T-helper 17 cell (primary cell): ENCODE results near the gene CTDP1. TPM values are rescaled to one million over a fixed set of nuclear protein-coding genes. Genes with fewer than 3 reads are reported as not detected.

ENCODE experiments used
- ATAC-seq: fragments of 150-1000 bp; cut with Tn5 transposase; 2 replicates; pipeline ENCODE4 v1.10.0; 2021; ENCODE audit warnings: mild to moderate bottlenecking, moderate library complexity
- DNase-seq, 3 donors: peaks; one replicate each; pipeline versions ENCODE4 v3.0.0 to v3.0.0-alpha.2; 2020 to 2021
- H3K9me3 ChIP-seq: one replicate; pipeline ENCODE4 v1.7.0; 2013; ENCODE audit warnings: low read length, mild to moderate bottlenecking; ENCODE audit not compliant: control insufficient read depth, poor library complexity, severe bottlenecking
- H3K27ac Mint-ChIP-seq: one replicate; pipeline ENCODE4 v1.8.0; 2022; ENCODE audit warnings: mild to moderate bottlenecking, moderate library complexity, mixed read lengths
- H3K27me3 Mint-ChIP-seq: one replicate; pipeline ENCODE4 v1.8.0; 2022; ENCODE audit warnings: mixed read lengths
- H3K36me3 Mint-ChIP-seq: one replicate; pipeline ENCODE4 v1.8.0; 2022; ENCODE audit warnings: low read depth, mixed read lengths
- H3K4me1 Mint-ChIP-seq: one replicate; pipeline ENCODE4 v1.8.0; 2022; ENCODE audit warnings: mild to moderate bottlenecking, mixed read lengths
- H3K4me3 Mint-ChIP-seq: one replicate; pipeline ENCODE4 v1.8.0; 2022; ENCODE audit warnings: mild to moderate bottlenecking, moderate library complexity, mixed read lengths
- total RNA-seq, 4 donors: library from RNA in 2 of 4; stranded (reverse) in 2 of 4; gene quantifications; one replicate each; pipeline ENCODE4 v1.2.3 and lab custom pipeline; 2022 to 2026

The CTDP1 gene
- total RNA-seq, 2 donors from 2014 or later, result 61.0 to 65.1 TPM

DNA sequence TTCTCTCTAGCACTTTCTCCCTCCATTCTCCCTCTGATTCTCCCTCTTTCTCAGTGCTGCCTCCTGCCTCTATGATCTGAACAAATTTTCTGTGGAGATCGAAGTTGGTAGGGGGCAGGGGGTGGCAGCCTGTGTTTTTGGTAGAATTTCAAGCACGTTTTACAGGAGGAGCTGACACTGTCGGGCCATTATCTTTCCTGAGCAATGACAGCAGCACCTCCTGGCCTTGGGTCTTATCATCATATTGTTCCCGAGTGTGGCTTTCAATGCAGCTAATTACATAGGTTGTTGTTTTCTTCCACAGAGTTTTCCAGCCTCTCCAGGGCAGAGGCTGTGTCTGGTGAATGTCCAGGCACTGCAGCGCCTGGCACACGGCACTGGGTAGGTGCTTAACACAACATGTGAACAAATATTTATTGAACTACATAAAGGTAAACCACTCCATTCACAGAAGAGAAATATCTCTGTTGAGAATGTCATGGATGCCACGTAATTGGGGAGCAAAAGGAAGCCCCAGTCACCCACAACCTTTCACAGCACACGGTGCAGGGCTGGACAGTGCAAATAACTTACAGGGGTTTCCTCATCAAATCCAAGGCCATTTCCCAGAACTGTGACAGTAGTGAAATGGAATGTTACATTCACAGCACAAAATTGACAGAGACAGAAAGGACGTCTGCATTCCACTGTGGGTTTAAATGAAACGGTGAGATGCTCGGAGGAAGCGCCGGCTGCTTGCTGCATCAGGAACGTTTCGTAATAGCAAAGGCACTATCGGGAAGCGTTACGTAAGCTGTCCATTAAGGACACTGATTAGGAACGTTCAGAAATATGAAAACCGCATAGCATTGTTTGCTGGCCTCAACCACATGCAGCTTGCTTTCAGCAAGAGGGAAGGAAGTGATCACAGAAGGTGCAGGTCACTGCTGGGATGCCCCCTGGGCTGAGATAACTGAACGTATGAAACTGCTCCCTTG lies 111.7 kb downstream of the CTDP1 start:
- Mint-ChIP-seq H3K27ac (no peak overlapping the region), H3K27me3 (peaks cover 73% of the 10 kb centered on the region), H3K4me1 (peaks cover 16% of the 10 kb centered on the region), H3K36me3 (peaks cover 5% of the 10 kb centered on the region), H3K4me3 (no peak overlapping the region)
- ATAC-seq (no peak), DNase-seq (no peak)
- H3K9me3 ChIP-seq, result no peaks in the 10 kb centered on the region

GRCh38 chr18:79792096-79792987 lies 112.7 kb downstream of the CTDP1 start:
- H3K9me3 ChIP-seq, result no peaks in the 10 kb centered on the region
- no peak for ATAC-seq
- Mint-ChIP-seq H3K4me1 (peaks cover 19% of the 10 kb centered on the region), H3K27me3 (peaks cover 73% of the 10 kb centered on the region), H3K27ac (no peak overlapping the region), H3K4me3 (no peak overlapping the region), H3K36me3 (peaks cover 7% of the 10 kb centered on the region)
- no peak for DNase-seq

- peaks cover 76% of the 10 kb centered on the region for H3K27me3 Mint-ChIP-seq
- no peak overlapping the region for H3K27ac Mint-ChIP-seq
- H3K4me1 Mint-ChIP-seq, result peaks cover 21% of the 10 kb centered on the region
- ATAC-seq (no peak), DNase-seq (no peak)
- no peak overlapping the region for H3K4me3 Mint-ChIP-seq
- peaks cover 9% of the 10 kb centered on the region for H3K36me3 Mint-ChIP-seq
- no peaks in the 10 kb centered on the region for H3K9me3 ChIP-seq
Observed at GRCh38 chr18:79792988-79793355, 113.4 kb downstream of the CTDP1 start.

DNA sequence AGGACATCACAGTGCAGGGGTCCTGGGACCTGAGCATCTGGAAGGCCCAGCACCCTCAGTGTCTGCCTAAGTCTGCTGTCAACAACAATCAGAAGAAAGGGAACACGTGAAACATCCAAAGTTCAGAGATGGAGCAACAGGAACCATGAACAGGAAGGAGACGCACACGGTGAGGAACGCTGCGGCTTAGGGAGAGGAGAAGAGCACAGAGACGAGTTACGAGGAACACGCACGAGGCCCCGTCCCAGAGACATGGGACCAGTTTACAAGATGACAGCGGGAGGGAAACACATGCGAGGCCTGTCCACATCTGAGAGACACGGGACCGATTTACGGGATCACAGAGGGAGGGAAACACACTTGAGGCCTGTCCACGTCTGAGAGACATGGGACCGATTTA lies 115.2 kb downstream of the CTDP1 start:
- H3K9me3 ChIP-seq, result no peaks in the 10 kb centered on the region
- DNase-seq (no peak), ATAC-seq (no peak)
- Mint-ChIP-seq H3K27me3 (peaks cover 80% of the 10 kb centered on the region), H3K4me1 (peaks cover 25% of the 10 kb centered on the region), H3K27ac (no peak overlapping the region), H3K36me3 (peaks cover 10% of the 10 kb centered on the region), H3K4me3 (no peak overlapping the region)

GRCh38 chr18:79795446-79795845 lies 115.8 kb downstream of the CTDP1 start:
- Mint-ChIP-seq H3K27ac (no peak overlapping the region), H3K4me1 (peaks cover 23% of the 10 kb centered on the region), H3K36me3 (peaks cover 11% of the 10 kb centered on the region), H3K27me3 (peaks cover 80% of the 10 kb centered on the region), H3K4me3 (no peak overlapping the region)
- no peak for ATAC-seq
- H3K9me3 ChIP-seq, result no peaks in the 10 kb centered on the region
- DNase-seq, result no peak

- H3K9me3 ChIP-seq, result no peaks in the 10 kb centered on the region
- no peak overlapping the region for H3K4me3 Mint-ChIP-seq
- no peak overlapping the region for H3K27ac Mint-ChIP-seq
- no peak for DNase-seq
- H3K36me3 Mint-ChIP-seq, result peaks cover 11% of the 10 kb centered on the region
- H3K4me1 Mint-ChIP-seq, result peaks cover 23% of the 10 kb centered on the region
- peaks cover 82% of the 10 kb centered on the region for H3K27me3 Mint-ChIP-seq
- no peak for ATAC-seq
Observed at GRCh38 chr18:79796016-79796415, 116.4 kb downstream of the CTDP1 start.

- Mint-ChIP-seq H3K4me1 (peaks cover 18% of the 10 kb centered on the region), H3K36me3 (peaks cover 11% of the 10 kb centered on the region), H3K27ac (no peak overlapping the region), H3K4me3 (peak overlapping the region; percentile 76), H3K27me3 (peaks cover 75% of the 10 kb centered on the region)
- H3K9me3 ChIP-seq, result no peaks in the 10 kb centered on the region
- ATAC-seq, result no peak
- DNase-seq, result no peak
Observed at GRCh38 chr18:79796531-79797405, 117.2 kb downstream of the CTDP1 start.

DNA sequence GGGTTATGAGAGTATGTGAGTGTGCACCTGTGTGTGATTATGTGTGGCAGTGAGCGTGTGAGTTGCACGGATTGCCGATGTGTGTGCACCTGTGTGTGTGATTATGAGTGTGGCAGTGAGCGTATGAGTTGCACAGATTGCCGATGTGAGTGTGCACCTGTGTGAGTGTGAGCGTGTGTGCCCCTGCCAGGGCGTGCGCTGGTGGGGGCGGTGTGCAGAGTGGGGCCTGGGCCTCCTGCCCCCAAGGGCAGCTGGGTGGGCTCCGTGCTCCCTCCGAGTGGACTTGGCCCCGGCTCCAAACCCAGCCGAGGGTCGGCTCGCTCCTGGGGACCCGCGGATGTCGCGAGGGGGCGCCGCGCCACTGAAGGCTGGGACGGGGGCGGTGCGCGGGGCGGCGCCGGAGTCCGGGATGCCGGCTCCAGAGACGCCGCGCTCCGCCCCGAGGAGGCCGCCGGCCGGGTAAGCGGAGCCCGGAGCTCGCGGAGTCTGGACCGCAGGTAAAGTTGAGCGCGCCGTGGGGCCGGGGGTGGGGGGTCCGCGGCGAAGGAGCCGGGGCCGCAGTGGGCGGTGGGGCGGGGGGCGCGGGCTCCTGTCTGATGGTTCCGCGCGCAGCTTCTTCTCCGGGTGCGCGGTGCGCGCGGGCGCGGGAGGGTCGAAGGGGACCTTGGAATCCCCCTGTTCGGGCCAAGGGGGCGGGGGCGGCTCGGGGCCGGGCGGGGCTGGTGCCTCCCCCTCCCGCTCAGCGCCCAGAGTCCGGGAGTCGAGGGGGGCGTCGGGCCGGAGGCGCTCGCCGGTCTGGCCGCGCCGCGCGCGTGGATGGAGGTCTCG lies 118.1 kb downstream of the CTDP1 start, which contains the start of gene KCNG2:
Gene KCNG2, plus strand, starts transcription at position 421 of the 828 bp plus-strand sequence. CDS start 65,730 bp downstream, outside the sequence.
- Mint-ChIP-seq H3K4me3 (peak within 1 kb of the TSS; percentile 76), H3K27me3 (peaks cover 65% of the 10 kb centered on the region), H3K27ac (no peak within 1 kb of the TSS), H3K36me3 (peaks cover 11% of the 10 kb centered on the region), H3K4me1 (peaks cover 15% of the 10 kb centered on the region)
- ATAC-seq (no peak), DNase-seq (no peak)
- H3K9me3 ChIP-seq, result no peaks in the 10 kb centered on the region

- H3K27ac Mint-ChIP-seq, result no peak overlapping the region
- peaks cover 11% of the 10 kb centered on the region for H3K36me3 Mint-ChIP-seq
- DNase-seq (no peak), ATAC-seq (no peak)
- no peaks in the 10 kb centered on the region for H3K9me3 ChIP-seq
- peaks cover 61% of the 10 kb centered on the region for H3K27me3 Mint-ChIP-seq
- H3K4me3 Mint-ChIP-seq, result no peak overlapping the region
- H3K4me1 Mint-ChIP-seq, result peaks cover 15% of the 10 kb centered on the region
Observed at GRCh38 chr18:79798346-79798998, 118.9 kb downstream of the CTDP1 start.

DNA sequence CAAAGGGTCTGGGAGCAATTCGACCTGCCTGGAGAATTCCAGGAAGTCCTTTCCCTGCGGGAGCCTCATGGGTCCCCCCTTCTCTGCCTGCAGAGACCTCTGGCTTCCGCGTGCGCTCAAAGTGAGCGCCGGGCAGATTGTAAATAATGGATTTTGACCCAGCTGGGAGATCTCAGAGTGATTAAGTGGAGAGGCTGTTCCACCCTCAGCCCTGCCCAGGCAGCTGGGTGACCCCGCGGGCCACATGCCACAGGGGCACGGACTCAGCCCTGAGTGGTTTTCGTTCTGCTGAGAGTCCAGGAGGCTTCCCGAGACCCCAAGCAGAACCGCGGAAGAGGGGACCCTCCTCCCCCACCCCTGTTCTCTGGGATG lies 119.4 kb downstream of the CTDP1 start:
- Mint-ChIP-seq H3K4me1 (peaks cover 15% of the 10 kb centered on the region), H3K36me3 (peaks cover 11% of the 10 kb centered on the region), H3K27me3 (peaks cover 58% of the 10 kb centered on the region), H3K4me3 (no peak overlapping the region), H3K27ac (no peak overlapping the region)
- DNase-seq (no peak), ATAC-seq (no peak)
- no peaks in the 10 kb centered on the region for H3K9me3 ChIP-seq

- Mint-ChIP-seq H3K27me3 (peaks cover 50% of the 10 kb centered on the region), H3K27ac (no peak overlapping the region), H3K4me3 (peak overlapping the region; percentile 31), H3K36me3 (peaks cover 7% of the 10 kb centered on the region), H3K4me1 (peaks cover 9% of the 10 kb centered on the region)
- ATAC-seq (no peak), DNase-seq (no peak)
- no peaks in the 10 kb centered on the region for H3K9me3 ChIP-seq
Observed at GRCh38 chr18:79799619-79800370, 120.2 kb downstream of the CTDP1 start.
